Sigmoid colon (tissue), 3 donors: ENCODE results near the gene DHX32.

ENCODE experiments used
- POLR2A ChIP-seq, 2 donors: fragments of 450-650 bp; IDR thresholded peaks; one replicate each; pipeline ENCODE4 v1.6.1; 2016; ENCODE audit warnings: antibody characterized with exemption in 2 of 2, mild to moderate bottlenecking in 2 of 2, moderate library complexity in 2 of 2
- TF ChIP-seq, protein P1 (sequence below), 4 experiments: fragments of 450-650 bp in 3 of 4; fragments of 200-600 bp in 1 of 4; IDR thresholded peaks; one replicate each; pipeline ENCODE4 v1.5.1; 2016 to 2019; ENCODE audit warnings: antibody characterized with exemption in 4 of 4, mild to moderate bottlenecking in 3 of 4, moderate library complexity in 2 of 4

DNA sequence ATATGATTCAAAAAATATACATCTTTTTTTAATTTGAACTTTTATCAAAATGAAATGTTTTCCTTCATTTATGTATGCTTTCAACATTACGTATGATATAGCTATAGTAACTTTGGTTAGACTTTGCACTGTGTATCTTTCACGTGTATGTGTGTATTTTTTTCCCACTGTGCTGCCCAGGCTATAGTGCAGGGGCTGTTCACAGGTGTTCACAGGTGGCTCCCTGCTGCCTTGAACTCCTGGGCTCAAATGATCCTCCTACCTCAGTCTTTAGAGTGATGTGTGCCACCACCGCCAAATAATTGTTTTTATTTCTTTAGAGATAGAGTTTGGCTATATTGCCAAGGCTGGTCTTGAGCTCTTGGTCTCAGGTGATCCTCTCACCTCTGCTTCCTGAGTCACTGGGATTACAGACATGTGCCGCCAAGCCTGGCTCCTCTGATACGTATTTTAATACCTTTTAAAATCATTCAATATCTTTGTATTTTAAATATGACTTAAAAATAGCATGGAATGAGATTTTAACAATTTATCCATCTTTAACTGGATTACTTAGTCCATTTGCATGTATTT is 44.3 kb upstream of the DHX32 start:
- TF ChIP-seq POLR2A (IDR thresholded peaks at IDR 0.05) = no peak
- TF ChIP-seq, protein P1, sequence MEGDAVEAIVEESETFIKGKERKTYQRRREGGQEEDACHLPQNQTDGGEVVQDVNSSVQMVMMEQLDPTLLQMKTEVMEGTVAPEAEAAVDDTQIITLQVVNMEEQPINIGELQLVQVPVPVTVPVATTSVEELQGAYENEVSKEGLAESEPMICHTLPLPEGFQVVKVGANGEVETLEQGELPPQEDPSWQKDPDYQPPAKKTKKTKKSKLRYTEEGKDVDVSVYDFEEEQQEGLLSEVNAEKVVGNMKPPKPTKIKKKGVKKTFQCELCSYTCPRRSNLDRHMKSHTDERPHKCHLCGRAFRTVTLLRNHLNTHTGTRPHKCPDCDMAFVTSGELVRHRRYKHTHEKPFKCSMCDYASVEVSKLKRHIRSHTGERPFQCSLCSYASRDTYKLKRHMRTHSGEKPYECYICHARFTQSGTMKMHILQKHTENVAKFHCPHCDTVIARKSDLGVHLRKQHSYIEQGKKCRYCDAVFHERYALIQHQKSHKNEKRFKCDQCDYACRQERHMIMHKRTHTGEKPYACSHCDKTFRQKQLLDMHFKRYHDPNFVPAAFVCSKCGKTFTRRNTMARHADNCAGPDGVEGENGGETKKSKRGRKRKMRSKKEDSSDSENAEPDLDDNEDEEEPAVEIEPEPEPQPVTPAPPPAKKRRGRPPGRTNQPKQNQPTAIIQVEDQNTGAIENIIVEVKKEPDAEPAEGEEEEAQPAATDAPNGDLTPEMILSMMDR (IDR thresholded peaks at IDR 0.05) = no peak
